NCI-H2029 (cell line): Measurements from ENCODE around the gene DNALI1.
A peak's percentile ranks its signal among the peaks of the same experiment; 100 is the strongest.
"Not testable (repeated sequence)": the region's sequence is repeated elsewhere in the genome, so short reads cannot be mapped to it uniquely, and the experiment has no call there.

Experiments
- DNase-seq: peaks from one replicate; lab custom pipeline; 2025; lab: John Stamatoyannopoulos, UW

DNALI1 gene

DNA sequence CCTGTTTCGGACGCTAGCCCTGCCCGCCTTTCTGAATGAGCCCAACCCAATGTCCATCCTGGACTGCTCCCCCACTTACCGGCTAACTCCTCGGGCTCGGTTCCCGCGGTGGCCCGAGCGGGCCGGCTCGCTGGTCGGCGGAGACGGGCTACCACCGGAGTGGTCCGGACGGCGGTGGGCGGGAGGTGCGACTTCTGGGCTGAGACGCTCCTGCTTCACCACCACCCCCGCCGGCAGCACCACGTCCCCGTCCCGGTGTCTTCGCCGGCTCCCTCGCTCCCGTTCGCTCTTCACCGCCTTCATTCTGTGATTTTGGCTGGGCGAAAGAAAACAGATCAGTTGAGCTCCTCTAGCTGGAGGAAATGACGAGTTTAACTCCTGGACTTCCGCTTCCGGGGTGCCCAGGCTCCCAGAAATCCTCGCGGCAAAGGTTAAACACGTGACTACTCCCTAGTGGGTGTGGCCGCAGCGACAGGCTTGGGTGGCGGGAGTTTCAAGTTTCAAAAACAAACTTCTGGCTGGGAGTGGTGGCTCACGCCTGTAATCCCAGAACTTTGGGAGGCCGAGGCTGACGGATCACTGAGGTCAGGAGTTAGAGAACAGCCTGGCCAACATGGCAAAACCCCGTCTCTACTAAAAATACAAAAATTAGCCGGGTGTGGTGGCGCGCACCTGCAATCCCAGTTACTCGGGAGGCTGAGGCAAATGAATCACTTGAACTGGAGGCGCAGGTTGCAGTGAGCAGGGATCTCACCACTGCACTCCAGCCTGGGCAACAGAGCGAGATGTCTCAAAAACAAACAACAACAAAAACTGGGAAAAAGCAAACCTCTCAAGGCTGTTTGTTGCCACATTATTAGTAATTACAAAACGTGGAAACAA is 2.6 kb upstream of the DNALI1 start, which contains the start of gene SNIP1:
SNIP1 (minus strand) TSS at position 367 of the 882 bp plus-strand sequence; CDS start at position 303, 64 bp downstream.
- peak; percentile 100 for DNase-seq

DNA sequence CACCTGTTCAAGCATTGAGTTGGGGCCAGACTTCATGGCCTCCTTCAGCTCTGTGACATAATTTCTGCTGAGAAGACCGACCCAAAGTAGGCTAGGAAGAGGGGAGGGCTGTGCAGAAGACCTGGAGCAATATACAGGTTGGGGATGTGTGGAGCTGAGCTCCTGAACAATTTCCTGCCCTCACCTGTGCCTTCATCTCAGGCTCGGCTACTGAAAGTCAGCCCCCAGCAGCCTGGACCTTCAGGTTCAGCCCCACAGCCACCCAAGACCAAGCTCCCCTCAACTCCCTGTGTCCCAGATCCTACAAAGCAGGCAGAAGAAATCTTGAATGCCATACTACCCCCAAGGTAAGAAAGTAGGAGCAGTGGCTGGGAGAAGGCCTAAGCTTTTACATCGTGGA is 662 bp downstream of the DNALI1 start:
- DNase-seq: no peak

DNA sequence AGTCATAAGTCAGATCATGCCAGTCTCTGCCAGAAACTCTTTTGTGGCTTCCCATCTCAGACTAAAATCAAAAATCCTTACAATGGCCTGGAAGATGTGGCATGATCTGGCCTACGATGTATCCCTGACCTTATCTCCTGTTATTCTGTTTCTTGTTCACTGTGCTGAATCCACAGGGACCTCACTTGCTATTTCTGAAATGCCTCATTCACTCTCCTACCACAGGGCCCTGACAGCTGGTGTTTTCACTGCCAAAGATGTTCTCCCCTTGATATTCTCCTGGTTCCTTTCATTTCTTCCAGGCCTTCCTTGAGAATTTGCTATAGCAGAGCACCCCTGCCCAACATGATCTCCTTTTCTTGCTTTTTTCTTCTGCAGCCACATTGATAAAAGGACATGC is 1.7 kb downstream of the DNALI1 start:
- DNase-seq: no peak

DNA sequence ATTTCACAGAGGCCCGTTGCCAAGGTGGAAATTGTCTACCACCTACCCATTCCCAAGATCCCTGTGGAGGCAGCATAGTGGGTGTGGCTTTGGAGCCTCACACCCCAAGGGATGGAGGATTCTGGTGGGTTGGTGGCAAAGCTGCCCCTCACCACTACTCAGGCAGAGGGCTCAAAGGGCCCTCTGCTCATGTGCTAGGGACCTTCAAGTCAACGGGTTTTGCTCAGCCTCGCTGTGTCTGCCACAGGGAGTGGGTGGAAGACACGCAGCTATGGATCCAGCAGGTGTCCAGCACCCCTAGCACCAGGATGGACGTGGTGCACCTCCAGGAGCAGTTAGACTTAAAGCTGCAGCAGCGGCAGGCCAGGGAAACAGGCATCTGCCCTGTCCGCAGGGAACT is 2.3 kb downstream of the DNALI1 start:
- no peak for DNase-seq

DNA sequence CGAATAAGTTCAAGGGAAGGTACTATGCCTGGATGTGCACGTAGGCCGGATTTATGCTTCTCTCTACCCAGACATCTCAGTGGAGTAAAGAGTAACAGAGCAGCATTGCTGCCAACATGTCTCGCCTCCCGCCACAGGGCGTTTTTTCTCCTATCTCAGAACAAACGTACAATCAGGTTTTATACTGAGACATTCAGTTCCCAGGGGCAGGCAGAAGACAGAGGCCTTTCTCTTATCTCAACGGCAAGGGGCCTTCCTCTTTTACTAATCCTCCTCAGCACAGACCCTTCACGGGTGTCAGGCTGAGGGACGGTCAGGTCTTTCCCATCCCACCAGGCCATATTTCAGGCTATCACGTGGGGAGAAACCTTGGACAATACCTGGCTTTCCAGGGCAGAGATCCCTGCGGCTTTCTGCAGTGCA is 3.2 kb downstream of the DNALI1 start:
- not testable (repeated sequence) for DNase-seq

DNA sequence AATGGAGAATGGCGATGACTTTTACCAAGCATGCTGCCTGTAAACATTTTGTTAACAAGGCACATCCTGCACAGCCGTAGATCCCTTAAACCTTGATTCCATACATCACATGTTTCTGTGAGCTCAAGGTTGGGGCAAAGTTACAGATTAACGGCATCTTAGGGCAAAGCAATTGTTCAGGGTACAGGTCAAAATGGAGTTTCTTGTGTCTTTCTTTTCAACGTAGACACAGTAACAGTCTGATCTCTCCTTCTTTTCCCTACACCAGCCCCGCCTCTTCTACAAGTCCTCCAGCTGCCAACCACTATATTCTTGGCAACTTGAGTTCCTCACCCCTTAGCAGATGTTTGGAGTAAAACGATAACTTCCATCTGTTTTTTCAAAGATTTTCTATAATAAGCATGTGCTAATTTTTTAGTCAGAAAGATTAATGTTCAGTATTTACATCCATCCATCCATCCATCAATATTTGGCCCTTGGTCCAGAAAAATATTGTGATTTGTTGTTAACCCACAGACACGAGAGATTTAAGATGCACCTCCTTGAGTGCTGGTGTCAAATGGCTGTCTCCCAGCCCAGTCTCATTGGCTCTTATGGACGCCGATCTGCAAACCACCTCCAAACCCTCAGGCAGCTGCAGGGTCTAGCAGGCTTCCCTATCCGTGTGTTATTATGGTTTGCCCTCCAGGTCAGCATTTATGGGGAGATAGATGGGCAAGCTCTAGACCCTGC is 3.8 kb downstream of the DNALI1 start:
- DNase-seq: no peak

DNA sequence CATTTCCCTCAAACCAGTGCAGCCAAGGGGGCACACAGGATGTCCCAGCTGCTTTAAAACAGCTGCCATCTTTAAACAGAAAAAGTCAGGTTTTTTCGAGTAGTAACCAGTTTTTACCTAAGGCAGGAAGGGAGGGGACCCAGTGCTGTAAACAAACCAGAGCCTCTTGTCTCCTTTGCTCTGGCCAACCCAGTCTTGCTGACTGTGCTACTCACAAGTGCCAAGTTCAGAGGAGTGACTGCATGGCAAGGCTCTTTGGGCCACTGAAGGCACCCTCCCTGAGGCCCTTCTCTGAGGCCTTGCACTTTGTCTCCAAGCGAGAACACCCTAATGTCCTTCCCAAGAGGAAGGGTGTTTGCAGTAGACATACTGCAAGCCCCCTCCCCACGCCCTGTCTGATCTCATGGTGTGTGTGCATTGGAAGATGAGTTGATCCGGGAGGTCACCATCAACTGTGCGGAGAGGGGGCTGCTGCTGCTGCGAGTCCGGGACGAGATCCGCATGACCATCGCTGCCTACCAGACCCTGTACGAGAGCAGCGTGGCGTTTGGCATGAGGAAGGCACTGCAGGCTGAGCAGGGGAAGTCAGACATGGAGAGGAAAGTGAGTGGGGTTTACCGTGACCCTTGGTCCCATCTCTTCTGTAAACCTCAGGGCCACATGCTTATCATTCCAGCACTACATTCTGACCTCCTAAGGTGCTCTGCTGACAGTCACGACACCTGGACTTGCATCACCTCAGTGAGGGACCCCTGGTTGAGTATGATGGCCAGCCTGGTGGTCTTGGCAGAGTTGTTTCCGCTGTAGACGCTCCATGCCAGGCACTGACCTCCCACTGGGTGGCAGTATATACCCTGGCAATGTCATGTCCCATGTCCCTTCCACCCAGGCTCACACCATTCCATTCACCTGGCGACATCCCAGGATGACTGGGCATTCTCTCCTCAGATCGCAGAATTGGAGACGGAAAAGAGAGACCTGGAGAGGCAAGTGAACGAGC is 4.7 kb downstream of the DNALI1 start:
- DNase-seq: no peak

DNA sequence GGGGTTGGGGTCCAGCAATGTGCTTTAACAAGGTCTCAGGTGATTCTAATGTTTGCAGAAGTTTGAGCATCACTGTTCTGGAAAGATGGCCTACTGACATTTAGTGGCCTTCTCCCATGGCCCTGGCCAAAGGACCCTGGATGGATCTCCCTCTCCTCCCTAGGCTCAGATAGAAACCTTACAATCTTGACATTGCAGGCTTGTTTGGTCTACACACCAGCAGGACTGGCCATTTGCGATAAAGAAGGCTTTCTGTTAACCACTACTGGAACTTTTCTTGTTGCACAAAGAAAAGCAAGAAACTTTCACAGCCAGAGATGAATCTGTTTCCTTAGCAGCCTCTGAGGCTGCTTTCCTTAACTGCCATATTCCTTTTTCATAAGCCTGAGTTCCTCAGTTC is 6.2 kb downstream of the DNALI1 start:
- no peak for DNase-seq

DNA sequence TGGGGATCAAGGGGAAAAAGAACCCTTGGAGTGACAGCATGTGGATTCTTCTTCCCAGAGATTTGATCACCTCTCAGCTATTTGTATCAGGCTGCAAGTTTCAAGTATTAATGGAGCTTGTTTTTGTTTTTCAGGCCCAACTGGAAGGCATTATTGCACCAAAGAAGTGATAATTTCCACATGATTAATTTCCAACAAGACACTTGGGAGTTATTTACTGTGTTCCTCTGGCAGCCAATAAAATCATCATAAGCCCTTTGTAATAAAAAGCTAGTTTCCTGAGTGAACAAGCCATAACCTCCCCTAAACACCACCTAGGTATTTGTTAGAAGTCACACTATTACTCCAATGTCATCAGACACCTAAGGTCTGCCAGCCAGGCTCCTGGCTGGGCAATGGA is 8.2 kb downstream of the DNALI1 start:
- DNase-seq: no peak

DNA sequence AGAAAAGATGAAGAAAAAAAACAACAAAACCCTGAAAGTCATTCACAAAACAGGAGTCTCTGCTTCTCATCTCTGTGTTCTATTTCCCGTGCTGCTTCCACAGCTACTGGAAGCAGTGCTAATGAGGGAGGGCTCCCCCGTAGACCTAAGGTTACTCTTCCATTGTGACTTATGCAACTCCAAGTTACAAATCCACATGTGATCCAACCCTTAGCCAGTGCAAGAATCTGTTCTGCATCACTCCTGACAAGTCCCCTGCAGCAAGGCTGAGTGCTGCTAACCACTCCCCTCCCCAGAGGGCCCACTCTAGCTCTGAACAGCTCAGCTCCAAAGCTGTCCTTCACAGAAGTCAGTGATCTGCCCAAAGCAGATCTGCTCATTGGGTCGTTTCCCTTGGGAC is 10.3 kb downstream of the DNALI1 start:
- DNase-seq: no peak

DNA sequence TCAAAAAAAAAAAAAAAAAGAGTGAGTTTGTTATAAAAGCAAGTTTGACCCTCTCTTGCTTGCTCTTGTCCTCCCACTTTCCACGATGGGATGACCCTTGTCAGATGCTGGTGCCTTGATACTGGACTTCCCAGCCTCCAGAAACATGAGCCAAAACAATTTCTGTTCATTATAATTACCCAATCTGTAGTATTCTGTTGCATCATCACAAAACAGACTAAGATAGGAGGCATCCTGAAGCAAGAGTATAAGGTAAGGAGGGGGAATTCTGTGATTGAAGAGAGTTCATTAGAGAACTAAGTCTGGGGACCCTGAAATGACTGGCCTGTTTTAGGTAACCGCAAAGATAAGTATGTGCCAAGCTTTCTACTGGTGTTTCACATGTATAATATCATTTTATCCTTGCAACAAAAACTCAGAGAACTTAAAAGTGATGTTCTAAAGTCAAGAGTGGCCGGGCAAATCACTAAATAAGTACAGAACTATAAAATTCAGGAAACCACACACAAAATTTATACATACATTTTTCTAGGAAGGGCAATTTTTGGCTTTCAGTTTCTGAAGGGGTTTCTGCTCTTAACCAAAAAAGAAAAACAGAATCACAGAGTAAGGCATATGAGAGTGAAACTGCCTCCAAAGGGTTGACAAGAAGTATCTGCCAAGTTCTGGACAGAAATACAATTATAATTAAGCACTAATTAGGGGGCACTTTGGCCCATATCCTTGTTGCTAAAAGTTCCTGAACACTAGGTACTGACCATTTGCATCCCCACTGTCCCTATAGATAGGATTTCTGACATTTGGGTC is 14.0 kb downstream of the DNALI1 start:
- no peak for DNase-seq

DNA sequence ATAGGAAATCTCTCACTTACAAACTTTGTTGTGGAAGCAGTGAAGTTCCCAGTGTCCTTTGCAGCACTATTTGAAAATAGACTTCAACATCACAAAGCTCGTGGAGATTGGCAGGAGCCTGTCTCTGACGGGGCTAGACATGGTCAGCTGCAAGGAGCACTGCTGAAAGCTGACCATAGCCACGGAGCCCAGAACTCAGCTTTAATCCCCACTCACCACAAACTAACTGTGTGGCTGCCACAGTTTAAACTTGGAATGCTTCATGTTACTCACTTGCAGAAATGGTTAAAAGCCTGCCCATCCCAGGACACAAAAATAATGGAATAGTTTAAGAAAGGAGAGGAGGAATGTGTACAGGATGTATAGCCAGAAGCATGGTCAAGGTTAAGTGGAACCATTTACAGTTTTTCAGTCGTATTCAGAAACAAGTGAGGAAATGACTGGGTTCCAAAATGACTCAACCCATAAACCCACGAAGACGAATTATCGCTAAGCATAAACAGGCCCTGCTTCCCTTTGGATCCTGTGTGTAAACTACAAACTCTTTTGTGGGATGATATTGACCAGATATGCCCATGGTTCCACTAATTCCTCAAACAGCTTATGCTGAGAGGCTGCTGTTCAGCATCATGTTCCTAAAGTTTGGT is 18.2 kb downstream of the DNALI1 start:
- DNase-seq: no peak

DNA sequence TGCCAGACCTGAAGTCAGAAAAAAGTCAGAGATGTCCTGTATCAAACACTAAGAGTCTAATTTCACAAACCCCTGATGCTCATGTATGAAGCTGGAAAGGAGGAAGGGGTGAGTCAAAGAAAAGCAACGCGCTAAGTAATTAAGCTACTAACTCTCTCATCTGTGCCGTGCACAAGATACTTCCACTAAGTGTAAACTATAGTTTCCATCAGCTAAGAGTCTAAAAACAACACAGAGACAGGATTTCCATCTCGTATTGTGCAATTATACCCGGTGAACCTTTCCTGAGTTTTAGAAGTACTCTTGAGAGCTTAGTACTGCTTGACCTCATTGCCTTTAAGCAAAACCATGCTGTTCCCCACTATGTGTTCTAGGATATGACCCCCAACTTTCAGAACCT is 19.0 kb downstream of the DNALI1 start:
- DNase-seq: no peak

DNA sequence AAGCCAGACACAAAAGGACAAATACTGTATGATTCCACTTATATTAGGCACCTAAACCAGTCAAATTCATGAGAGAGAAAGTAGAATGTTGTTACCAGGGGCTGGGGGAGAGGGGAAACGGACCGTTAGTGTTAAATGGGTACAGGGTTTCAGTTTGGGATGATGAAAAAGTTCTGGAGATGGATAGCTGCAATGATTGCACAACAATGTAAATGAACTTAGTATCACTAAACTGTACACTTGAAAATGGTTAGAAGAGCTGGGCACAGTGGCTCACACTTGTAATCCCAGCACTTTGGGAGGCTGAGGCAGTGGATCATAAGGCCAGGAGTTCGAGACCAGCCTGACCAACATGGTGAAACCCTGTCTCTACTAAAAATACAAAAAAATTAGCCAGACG is 27.8 kb downstream of the DNALI1 start:
- not testable (repeated sequence) for DNase-seq

DNA sequence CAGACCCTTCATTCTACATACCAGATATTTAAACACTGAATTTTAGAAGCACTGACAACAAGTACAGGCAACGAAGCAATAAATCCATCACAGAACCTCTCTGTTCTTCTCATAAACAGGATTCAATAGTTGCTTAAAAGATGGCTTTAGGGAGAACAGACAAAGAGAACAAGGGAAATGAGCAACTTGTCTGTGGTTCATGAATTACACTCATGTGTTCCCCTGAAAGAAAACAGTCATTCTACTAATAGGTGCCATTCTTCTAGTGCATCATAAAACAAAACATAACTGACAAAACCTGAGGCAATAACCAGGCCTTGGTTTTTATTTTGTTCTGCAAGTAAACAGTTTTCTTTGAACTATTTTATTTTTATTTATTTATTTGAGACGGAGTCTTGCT is 32.2 kb downstream of the DNALI1 start:
- DNase-seq: no peak

DNA sequence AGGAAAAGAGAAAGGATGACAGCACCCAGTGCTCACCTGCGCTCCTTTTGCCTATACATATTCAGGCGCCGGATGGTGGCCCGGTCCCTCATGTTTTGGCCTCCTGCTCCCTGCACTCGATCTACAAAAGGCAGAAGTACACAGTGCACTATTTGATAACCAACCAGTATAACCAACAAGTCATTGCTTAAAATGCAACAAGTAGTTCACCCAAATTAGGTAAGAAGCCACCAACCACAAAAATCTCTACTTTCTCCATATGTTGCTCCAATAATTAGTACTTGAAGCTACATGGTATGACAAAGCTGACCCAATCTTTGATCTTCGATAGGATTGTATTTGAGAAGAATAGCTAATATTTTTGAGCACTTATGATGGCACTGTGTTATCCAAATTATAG is 37.0 kb downstream of the DNALI1 start:
- no peak for DNase-seq

DNA sequence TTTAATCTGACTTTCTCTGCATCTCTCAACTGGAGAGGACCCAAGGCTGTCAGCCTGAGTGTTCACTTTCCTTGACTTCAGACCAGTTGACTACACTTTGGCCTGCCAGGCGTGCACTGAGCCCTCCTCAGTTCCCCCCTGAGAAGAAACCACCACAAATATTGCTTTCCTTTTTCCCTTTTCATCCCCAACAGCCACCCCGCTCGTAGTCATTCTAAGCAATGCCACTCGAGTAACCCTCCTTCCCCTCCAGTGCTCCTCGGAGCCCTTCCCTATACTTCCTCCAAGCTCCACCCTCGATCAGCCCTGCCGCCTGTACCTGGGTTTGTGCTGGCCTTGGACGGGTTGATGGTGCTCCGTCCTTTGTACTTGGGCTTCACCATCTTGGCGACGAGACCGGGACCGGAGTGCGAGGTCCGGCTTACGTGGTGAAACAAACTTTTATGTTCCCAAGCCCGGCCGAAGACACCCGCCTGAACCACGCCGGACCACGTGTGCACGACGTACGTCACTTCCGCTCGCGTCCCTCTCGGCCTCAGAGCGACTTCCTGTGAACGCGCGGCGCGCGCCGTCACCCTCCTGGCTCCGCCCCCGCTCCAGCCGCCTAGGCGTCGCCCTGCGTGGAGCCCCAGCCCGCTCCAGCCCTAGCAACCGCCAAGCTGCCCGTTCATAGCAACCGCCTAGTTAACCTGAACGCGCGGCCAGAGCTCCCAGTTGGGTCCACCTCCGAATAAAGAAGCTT is 38.9 kb downstream of the DNALI1 start, which contains the start of gene GNL2:
GNL2 (minus strand) TSS at position 498 of the 742 bp plus-strand sequence; CDS start at position 383, 115 bp downstream.
- peak; percentile 100 for DNase-seq

DNA sequence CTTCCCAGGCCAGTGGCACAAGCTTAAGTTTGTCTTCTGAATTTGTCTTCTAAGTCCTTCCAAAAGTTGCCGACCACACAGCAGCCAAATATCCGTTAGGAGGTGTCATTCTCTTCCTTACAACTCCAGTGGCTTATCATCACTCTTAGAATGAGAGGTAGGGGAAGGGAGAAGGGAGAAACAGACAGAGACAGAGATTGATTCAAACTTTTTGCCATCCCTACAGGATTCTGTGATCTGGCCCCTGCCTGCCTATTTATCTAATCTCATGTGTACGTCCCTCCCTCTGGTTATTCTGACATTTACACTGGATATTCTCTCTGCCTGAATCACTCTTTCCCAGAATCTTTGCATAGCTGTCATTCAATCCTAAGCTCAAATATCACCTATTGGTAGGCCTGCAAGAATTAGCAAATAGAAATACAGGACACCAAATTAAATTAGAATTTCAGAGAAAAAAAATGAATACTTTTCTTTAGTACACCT is 39.5 kb downstream of the DNALI1 start:
- no peak for DNase-seq

DNA sequence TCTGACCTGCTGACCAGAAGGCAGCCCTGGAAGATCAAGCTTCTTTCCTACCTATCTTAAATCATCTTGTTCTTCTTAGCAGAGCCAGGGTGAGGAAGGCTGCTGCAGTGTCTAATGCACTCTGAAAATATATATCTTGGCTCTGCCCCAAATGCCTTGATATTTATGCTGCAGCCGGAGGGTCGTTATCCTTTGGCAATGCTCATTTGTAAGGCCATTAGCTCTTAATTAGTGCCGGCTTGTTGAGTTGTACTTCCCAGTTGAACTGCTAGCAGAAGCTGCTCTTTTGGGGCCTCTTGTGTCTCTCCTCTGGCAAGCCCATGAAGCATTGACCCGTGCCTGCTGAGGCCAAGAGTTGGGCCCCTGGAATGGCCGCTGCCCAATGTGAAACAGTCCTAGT is 43.2 kb downstream of the DNALI1 start:
- no peak for DNase-seq

DNA sequence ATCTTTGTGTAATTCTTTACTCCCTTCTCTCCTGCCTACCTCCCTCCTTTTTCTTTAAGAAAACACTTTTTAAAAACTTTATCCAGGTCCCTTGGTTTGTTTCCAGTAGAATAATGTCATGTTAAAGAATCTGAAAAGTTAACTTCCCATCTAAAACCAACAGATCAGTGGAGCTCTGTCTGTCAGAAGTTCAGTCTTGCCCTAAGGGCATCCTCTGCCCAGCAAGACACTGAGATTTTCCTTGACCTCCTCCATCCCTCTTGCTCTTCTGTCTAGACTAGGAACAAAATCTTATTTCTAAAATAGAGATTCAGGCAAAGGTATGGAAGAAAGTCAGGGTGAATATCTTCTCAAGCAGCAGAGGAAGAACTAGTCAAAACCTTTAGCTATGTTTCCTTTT is 44.7 kb downstream of the DNALI1 start:
- DNase-seq: no peak
